HG03442 (cell line): ENCODE measurements around the gene DPYSL5.

Experiments
- ATAC-seq: cut with Tn5 transposase; IDR thresholded peaks from one replicate; pipeline ENCODE4 v1.9.1; 2021; ENCODE audit warnings: mild to moderate bottlenecking, moderate library complexity; ENCODE audit not compliant: unreplicated experiment

The DPYSL5 gene

DNA sequence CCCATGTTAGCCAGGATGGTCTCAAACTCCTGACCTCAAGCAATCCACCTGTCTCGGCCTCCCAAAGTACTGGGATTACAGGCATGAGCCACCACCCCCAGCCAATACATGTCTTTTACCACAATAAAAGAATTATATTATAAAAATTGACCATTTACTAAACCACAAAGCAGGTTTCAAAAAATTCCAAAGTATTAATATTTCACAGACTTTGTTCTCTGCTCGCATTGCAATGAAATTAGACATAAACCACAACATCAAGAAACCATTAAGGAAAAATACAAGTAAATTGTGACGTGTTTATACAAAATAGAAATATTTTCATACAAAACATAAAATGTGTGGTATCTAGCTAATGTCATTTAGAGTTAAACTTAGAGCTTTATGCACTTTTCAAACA is 109.1 kb downstream of the DPYSL5 start:
- no peak for ATAC-seq

DNA sequence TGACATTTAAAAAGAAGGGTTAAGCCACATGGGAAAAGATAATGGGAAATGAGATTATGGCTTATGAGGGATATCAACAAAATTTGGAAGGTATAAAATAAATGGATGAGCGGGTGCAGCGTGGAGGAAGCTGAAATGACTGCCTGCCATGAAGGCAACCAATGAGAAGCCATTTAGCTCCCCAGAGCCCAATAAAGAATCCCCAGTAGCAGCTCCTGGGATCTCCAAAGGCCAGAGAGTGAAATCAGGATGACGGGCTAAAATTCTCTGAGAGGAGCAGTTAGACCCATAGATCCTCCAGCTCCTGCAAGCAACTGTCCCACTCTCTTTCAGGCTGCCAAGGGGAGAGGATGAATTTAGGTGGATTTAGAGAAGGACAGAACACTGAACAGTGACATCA is 109.6 kb downstream of the DPYSL5 start:
- ATAC-seq, result no peak

DNA sequence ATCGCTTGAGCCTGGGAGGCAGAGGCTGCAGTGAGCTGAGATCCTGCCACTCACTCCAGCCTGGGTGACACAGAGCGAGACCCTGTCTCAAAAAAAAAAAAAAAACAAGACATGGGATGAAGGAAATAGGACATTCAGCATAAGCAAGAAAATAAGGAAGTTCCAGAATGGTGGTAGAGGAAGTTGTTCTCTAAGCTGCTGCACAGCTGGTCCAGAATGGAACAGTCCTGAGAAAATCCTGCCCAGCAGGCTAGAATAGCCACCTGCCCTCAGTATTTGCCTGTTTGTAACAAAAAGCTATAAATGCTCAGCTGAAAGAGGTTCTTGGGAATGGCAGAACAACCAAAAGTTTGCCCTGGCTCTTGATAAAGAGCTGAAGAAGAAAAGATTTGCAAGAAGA is 111.4 kb downstream of the DPYSL5 start:
- ATAC-seq, result no peak

DNA sequence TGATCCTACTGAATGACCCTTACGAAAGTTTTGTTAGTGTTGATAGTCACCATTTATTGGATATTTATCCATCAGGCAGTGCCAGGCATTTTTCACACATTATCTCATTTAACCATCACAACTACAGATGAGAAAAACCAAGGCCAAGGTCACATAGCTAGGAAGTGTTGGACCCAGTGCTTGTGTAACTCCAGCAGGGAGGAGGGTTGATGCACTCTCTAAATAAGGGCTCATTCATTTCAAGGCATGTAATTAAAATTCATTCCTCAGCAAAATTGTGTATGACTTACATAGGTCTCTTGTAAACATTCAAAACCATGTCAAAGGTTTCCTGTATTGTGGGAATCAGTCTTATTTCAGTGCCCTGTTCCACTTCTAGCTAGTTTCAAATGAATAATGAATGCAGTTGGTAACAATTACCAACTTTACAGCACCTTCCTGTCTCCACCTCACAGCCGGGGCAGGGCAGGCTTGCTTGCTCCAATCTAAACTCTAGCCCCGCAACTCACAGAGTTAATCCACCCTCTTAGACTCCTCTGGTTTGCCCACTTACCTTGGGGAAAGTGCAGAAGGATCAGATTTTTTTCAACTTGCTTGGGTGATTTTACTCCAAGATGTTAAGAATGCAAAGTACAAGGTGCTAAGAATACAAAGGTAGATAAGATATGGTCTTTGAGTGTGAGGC is 116.7 kb downstream of the DPYSL5 start:
- no peak for ATAC-seq

DNA sequence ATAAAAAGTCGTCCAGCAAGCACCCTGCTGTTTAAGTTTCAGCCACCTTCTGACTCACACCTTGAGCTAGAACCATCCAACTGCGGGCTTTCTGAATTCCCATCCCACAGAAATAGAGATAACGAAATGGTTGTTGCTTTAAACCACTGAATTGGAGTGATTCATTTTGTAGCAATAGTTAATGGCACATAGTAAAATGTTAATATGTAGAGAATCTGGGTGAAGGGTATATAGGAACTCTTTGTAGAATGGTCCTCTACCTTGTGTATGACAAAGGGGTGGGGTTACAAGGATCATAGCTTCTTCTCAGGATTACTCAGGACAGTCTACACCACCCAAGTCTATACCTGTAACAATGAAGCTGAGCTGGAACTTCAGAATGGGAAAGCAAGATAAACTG is 120.1 kb downstream of the DPYSL5 start:
- ATAC-seq, result no peak

DNA sequence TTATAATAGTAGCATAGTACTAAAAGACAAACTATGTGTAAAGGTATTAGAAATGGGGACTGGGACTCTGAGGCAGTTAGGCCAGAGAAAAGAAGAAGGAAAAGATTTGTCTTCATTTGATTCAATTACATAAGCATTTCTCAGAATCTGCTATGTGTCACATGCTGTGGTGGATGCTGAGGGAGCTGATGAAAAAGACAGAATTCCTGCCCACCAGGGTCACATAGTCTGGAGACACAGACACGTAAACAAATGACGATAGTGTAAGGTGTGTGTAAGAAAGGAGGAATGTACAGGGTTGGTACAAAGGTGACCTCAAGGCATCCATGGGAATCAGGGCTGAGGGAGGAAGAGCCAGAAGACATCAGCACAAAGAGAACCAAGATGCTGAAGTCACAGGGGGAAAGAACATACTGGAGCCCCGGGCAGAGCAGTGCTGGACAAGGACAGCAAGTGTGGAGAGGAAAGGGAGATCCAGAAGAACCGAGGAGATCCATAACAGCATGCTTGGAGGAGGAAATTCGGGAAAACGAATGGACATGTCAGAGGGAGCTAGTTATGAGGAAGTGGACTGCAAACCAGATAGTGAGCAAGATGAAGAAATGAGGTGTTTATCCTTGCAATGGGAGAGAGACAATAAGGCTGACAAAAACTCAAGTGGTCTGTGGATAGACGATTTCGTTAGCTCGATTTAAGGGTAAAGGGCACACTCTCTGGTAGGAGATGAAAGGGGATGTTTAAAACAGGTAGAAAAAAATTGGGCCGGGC is 121.3 kb downstream of the DPYSL5 start:
- no peak for ATAC-seq

DNA sequence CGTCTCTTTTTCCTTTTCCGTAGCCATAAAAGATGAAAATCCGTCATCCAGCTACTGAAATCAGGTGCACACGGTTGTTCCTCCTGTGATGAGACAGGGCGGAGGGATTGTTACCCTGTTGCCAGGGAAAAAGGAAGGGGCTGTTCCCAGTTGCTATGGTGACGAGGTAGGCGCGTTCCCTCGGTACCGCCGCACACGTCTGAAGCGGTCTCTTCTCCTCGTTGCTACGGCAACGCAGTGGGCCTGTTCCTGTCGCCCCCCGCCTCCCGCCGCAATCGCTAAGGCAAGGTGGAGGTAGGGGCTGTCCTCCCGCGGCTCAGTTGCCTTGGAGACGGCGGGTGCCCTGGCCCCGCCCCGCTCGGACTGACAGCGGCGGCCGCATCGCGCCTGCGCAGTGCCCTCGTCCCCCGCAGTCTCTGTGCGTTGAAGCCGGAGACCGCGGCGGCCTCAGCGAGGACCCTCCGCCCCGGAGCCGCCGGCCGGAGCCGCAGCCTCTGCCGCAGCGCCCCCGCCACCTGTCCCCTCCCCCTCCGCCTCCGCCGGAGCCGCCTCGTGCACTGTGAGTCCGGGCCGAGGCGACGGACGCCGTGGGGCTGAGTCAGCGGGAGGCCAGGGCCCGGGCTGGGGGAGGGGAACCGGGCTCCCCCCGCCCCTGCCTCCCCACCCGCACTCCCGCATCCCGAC is 122.5 kb downstream of the DPYSL5 start, which contains the start of gene MAPRE3:
Gene MAPRE3, plus strand, starts transcription at position 394 of the 684 bp plus-strand sequence. CDS start 51,582 bp downstream, outside the sequence.
- peak; percentile 90 for ATAC-seq

DNA sequence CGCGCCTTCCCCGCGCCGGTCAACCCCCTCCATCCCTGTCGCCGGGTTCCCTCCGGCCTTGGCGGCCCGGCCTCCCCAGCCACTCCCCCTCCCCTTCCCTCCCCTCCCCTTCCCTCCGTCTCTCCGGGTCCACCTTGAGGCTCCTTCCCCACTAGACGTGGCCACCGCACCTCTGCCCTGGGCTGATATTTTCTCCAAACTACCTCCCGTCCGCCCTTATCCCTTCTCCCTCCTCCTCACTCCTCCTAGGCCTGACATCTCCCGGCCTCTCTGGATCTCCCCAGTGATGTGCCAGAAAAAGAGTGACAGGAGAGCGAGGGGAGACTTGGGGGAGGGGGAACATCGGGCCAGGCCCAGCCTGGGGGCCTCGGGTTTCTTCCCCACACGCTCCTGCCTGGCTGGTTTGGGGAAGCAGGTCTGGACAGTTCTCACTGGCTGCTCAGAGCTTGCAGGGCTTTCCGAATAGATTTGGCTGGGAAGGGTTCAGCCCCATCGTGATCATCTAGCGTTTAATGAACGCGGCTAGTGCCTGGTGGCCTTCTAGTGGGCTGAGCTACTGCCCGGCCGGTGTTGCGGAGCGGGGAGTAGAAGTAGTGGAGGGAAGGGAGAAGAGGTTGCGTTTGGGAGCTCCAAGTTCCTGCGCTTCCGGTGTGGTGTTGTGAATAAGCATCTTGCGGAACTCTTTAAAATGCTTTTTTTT is 123.1 kb downstream of the DPYSL5 start:
- ATAC-seq, result peak; percentile 4

DNA sequence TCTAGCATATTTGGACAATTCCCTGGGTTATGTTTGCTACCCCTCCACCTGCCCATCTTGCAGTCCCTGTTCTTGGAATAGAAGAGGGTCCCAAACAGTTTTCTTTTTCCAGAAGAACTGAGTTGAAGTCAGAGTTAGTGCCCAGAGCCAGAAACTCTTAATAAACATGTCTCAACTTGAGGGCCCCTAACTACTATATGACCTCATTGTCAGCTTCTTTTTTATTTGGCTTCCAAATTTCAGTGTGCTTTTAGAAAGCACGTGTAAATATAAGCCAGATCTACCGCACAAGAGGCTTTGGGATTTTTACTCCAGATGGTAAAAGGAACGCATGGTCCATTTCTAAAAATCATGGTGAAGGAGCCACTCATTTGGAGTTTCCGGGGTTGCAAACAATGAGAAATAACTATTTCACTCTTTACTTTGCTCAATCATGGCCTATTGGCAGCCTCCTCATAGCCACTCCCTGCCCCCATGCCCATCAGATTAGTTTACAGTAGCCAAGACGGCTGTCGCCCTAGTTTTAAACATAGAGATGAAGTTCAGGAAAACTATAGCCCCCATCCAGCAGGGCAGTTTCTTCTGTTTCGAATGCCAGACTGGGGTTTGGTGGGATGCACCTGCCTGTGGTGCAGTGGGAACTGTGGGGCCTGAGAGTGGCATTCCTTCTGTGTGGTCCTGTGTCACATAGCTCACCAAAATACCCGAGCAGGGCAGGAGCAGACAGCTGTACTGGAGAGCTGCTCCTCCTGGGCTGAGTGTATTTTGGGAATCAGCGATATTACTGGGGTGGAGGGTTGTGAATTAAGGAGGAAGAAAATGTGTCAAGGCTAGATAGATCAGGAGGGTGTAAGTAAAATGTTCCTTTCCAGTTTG is 124.2 kb downstream of the DPYSL5 start:
- ATAC-seq, result no peak

DNA sequence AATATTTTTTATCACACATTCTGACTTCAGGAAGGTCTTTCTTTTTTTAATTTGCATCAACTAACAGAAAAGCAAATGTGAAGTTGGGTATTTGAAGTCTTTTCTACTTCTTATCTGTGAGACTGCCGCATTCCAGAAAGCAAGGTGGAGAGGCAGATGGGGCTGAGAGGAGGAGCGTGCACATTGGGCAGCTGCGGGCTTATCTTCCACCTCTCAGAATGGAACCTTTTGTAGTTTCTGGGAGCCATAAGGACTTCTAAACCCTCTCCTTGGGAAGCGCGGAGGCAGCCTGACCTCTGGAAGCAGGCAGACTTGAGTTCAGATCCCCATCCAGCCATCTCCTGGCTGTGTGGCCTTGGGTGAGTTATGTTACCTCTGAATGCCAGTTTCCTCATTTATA is 126.4 kb downstream of the DPYSL5 start:
- no peak for ATAC-seq

DNA sequence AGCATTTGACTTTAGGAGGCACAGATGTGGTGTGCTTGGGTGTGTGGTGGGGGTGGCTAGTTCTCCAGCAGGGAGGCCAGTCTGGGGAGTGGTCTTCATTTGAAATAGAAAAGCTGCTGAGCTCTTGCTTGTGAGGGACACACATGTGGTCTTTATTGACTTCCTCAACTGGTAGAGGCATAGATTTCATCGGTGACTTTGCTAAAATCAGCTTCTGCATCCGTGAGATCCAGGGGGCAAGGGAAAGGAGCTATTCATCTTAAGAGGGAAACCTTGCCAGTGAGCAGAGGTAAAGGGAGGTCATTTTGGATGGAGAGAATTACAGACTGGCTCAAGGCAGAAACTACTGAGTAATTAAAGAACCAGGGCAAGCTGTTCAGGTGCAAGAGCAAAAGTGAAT is 127.2 kb downstream of the DPYSL5 start:
- ATAC-seq, result no peak

DNA sequence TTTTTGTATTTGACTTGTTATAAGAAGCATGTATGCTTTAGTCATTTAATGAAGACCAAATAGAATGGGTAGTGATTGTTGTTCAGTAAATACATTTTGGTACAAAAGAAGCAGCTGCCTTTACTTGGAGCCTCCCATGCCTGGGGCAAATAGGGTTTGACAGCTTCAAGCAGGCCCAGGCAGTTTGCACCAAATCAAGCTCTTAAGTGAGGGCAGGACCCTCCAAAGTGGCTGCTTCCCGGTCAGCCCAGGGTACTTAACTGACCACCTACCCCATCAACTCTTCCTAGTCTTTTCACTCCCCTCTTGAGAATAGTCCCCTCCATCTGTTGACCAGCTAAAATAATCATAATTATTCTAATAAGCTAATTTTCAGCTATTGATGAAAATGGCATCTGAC is 127.7 kb downstream of the DPYSL5 start:
- no peak for ATAC-seq

DNA sequence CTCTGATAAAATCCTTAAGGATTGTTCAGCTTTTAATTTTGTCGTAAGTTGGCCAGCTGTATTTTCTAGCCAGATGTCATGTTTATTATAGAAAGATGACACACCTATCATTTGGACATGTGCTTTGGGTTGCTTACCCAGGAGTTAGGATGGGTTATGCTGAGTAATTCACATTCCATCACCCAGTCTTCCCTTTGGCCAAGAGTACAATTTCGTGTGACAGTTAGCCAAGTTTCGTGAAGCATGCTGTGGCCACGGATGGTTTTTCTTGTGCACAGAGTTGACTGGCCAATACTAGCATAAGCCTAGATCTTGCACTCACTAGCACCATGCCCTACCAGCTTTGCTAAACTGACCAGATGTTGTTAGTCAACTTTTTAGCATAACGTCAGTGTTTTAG is 128.3 kb downstream of the DPYSL5 start:
- no peak for ATAC-seq

DNA sequence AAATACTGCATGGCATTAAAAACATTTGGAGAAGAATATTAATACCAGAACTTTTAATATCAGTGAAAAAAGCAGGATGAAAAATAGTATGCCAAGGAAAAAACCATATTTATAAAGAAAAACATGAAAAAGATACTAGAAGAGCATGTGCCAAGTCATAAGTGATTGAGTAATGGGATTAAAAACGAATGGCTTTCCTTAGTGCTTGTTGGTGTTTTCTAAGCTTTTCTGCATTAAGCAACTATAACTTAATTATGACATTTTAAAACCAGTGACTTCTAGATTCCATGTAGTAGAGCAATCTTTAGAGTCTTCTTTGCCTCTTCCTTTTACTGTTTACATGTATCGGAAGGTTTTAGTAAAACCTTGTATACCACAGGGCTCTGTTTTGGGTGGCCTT is 129.1 kb downstream of the DPYSL5 start:
- ATAC-seq, result no peak

DNA sequence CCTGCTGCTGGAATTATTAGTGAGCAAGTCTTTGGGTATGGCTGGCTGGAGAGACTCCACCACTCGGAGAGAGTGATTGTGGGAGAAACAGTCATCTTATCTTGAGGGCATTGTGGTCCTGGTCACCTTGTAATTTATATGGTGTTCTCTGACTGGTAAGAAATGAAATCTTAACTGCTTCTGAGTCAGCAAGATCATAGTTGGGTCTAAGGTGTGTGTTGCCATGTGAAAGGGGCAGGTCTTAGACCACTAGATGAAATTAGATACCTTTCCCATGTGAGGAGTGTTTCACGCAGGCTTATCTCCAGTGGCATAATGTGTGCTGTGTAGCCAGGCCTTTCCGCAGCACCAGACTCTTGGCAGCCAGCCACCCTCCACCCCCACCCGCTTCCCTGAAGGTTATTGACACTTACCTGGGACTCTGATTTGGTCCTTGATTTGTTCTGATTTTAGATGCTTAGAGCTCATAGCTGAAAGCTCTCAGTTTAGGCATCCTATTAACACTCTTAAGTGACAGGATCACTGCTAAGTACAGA is 130.2 kb downstream of the DPYSL5 start:
- no peak for ATAC-seq

DNA sequence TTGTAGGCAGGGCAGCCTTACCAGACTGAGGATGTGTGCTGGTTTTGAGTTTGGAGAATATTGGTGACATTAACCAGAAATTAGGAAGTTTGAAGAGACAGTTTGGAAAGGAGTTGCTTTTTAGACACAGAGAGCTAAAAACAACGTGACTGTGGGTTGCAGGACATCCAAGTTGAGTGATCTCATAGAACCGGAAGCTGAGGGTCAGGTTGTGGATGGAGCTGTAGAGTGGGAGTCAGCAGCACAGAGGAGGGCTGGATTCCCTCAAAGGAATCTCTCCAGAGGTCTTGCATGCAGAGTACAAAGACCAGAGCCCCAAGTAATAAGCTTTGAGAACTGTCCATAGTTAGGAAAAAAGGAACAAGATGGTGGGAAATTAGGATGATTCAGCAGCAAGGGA is 131.8 kb downstream of the DPYSL5 start:
- ATAC-seq, result no peak

DNA sequence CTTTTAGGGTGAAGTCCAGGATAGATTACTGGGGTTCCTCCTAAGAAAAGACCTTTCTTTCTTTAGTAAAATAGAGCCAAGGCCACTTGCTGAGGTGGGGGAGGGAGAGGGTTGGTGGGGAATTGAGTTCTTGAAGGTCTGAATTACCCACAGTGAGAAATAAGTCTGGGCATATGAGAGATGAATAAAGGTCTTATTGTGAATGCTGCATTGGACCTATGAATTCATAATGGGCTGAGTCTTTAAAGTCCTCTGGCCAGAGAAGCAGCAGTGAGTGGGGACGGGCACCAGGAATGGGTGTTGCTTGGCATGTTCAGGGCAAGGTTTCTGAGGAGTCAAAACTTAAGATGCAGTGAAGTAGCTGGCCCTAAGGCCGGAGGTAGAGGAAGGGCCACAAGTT is 133.0 kb downstream of the DPYSL5 start:
- no peak for ATAC-seq

DNA sequence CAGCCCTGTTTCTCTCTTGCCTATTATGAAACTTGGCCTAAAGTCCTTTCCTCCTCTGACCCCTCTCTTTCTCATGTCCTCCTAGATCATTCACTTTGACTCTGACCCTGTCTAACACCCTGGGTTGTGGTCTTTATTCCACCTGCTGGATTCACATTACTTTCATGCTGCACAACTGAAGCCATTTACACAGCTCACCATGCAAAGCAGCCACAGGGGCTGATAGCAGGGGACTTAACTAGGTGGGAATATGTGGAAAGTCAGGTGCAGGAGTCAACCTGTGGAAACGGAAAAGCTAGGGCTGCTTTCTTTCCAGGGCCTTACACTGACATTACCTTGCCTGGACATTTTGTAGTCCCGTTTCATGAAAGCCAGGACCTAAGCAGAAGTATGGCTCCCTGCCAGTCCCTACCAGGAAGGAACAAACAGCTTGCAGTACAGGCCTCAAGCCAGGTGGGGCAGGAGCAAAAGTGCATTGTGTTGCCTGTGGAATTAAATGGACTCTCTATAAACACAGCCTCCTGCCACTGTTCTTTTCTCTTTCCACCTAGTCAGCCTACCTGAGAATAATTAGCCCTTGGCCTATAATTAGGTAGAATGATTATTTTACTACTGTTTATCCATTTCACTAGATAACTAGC is 134.3 kb downstream of the DPYSL5 start:
- ATAC-seq, result no peak

DNA sequence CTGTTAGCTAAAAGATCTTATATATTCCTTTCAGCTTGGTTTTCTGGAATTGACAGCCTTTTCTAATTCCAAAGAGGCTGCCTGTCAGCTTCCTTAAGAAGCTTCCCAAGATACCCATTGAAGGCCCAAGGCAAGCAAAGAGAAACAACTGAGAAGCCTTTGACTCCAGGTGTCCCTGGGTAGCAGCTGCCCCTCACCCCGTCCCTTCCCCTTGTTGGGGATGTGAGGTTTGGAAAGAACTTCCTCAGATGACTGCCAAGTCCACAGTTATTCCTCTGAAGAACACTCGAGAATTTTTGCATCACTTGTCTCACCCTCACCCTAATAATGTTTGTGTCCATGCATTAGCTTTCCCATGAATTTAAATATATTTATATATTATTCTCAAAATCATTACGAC is 135.8 kb downstream of the DPYSL5 start:
- ATAC-seq, result no peak

DNA sequence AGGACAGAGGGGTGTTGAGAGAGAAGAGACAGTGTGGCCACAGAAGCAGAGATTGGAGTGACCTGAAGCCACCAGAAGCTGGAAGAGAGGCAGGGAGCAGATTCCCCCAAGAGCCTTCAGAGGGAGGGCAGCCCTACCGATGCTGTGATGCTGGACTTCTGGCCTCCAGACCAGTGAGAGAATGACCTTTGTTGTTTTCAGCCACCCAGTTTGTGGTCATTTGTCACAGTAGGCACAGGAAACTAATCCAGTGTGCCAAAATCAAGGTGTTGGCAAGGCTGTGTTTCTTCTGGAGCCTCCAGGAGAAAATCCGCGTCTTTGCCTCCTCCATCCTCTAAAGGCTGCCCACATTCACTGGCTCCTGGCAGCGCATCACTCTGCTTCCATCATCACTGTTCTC is 137.9 kb downstream of the DPYSL5 start:
- no peak for ATAC-seq
